SK-N-MC (cell line): ENCODE data around the gene ISY1.

ENCODE experiments used
- EZH2 ChIP-seq: fragments of 200-600 bp; sonication (generic); IDR thresholded peaks from one replicate; pipeline ENCODE4 v1.6.1; 2017; ENCODE audit warnings: antibody characterized with exemption
- POLR2AphosphoS5 ChIP-seq: IDR thresholded peaks from 2 replicates; pipeline ENCODE4 v1.6.1; 2012; ENCODE audit warnings: mild to moderate bottlenecking, low read depth, low read length, borderline replicate concordance

DNA sequence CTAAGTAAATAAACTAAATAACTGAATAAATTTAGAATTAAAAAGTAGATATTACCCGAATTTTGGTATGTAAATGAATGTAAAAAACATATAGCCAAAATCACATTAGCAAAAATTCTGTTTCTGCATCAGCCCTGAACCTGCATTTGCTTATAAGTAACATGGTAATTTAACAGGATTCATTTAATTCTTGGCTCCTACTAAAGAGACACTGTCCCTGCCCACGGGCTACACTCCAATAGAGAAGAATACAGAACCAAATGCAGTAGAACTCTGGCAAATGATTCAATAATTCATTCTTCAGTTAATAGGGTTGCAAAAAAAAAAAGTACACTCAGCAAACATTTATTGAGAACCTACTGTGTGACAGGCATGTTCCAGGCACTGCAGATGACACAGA, 43.6 kb upstream of the ISY1 start:
- TF ChIP-seq POLR2AphosphoS5: no peak
- no peak for TF ChIP-seq EZH2
